OCI-LY1 (cell line): ENCODE results near the gene TMEM26.

Source experiments
- CTCF ChIP-seq: fragments of 200-600 bp; sonication (generic), shearing (Covaris generic); IDR thresholded peaks from 2 replicates; pipeline ENCODE4 v1.5.1; 2017; ENCODE audit warnings: mild to moderate bottlenecking, antibody characterized with exemption, low read length, moderate library complexity, mixed read lengths
- EZH2 ChIP-seq: fragments of 200-600 bp; sonication (generic), shearing (Covaris generic); IDR thresholded peaks from 2 replicates; pipeline ENCODE4 v1.8.0; 2017; ENCODE audit warnings: borderline replicate concordance, mixed run types, mild to moderate bottlenecking, antibody characterized with exemption, low read length, moderate library complexity, mixed read lengths

- no peak for TF ChIP-seq CTCF
- no peak for TF ChIP-seq EZH2
Observed at GRCh38 chr10:61378865-61379264, 74.3 kb downstream of the TMEM26 start.
